WTC11 (cell line): ENCODE measurements around the gene PTBP2. TPM values are rescaled to one million over a fixed set of nuclear protein-coding genes. Genes with fewer than 3 reads are reported as not detected.

Experiments used
- ATAC-seq: fragments of 200-7000 bp; cut with Tn5 transposase; 2 replicates; pipeline ENCODE4 v1.10.0; 2021; ENCODE audit warnings: mild to moderate bottlenecking, moderate library complexity
- CTCF ChIA-PET: fragments of 300-600 bp; sonication (Branson Sonifier 250); formaldehyde crosslinking; loops from one replicate; lab custom pipeline; 2021; ENCODE audit warnings: antibody characterized with exemption; lab: Charles Lee
- POLR2A ChIA-PET: fragments of 350-600 bp; sonication (Branson Sonifier 250); formaldehyde crosslinking; loops from one replicate; lab custom pipeline; 2021; ENCODE audit warnings: antibody characterized with exemption; lab: Charles Lee
- DNase-seq: peaks from one replicate; pipeline ENCODE4 v3.0.0; 2021; ENCODE audit warnings: low spot score
- H3K27ac Mint-ChIP-seq: 2 replicates; pipeline ENCODE4 v1.8.0; 2021; ENCODE audit warnings: mixed read lengths
- H3K27me3 Mint-ChIP-seq: 2 replicates; pipeline ENCODE4 v1.8.0; 2021; ENCODE audit warnings: low read depth, mild to moderate bottlenecking, moderate library complexity, mixed read lengths
- H3K36me3 Mint-ChIP-seq: 2 replicates; pipeline ENCODE4 v1.8.0; 2021; ENCODE audit warnings: mixed read lengths
- H3K4me1 Mint-ChIP-seq: 2 replicates; pipeline ENCODE4 v1.8.0; 2022; ENCODE audit warnings: mixed read lengths
- H3K4me3 Mint-ChIP-seq: 2 replicates; pipeline ENCODE4 v1.8.0; 2021; ENCODE audit warnings: mild to moderate bottlenecking, moderate library complexity, mixed read lengths
- H3K9me3 Mint-ChIP-seq: 2 replicates; pipeline ENCODE4 v1.8.0; 2021; ENCODE audit warnings: mixed read lengths
- CREM ChIP-seq: sonication (generic); formaldehyde crosslinking; IDR thresholded peaks from 2 replicates; pipeline ENCODE4 v1.8.1; 2022; ENCODE audit warnings: mild to moderate bottlenecking, missing genetic modification reagents, moderate library complexity
- EMX1 ChIP-seq: fragments of 250-450 bp; sonication (Bioruptor Pico); IDR thresholded peaks from 2 replicates; pipeline ENCODE4 v1.8.0; 2021; ENCODE audit warnings: mild to moderate bottlenecking
- HMGA2 ChIP-seq: fragments of 250-450 bp; sonication (Bioruptor Pico); IDR thresholded peaks from 2 replicates; pipeline ENCODE4 v1.4.0; 2021; ENCODE audit warnings: mild to moderate bottlenecking, moderate library complexity
- MLX ChIP-seq: sonication (generic); formaldehyde crosslinking; IDR thresholded peaks from 2 replicates; pipeline ENCODE4 v1.8.1; 2023; ENCODE audit warnings: mild to moderate bottlenecking, missing genetic modification reagents, moderate library complexity
- OVOL2 ChIP-seq: fragments of 250-450 bp; sonication (Bioruptor Pico); IDR thresholded peaks from 2 replicates; pipeline ENCODE4 v1.9.0; 2021; ENCODE audit warnings: mild to moderate bottlenecking, borderline replicate concordance
- SMAD4 ChIP-seq: sonication (generic); formaldehyde crosslinking; IDR thresholded peaks from 2 replicates; pipeline ENCODE4 v1.8.0; 2022; ENCODE audit warnings: mild to moderate bottlenecking, missing genetic modification reagents
- TP53 ChIP-seq: sonication (generic); formaldehyde crosslinking; IDR thresholded peaks from 2 replicates; pipeline ENCODE4 v1.8.1; 2023; ENCODE audit warnings: mild to moderate bottlenecking, missing genetic modification reagents
- ZNF138 ChIP-seq: sonication (generic); formaldehyde crosslinking; conservative IDR thresholded peaks from 2 replicates; pipeline ENCODE4 v1.8.1; 2022; ENCODE audit warnings: mild to moderate bottlenecking, moderate library complexity, missing genetic modification reagents
- ZNF512 ChIP-seq: sonication (generic); formaldehyde crosslinking; IDR thresholded peaks from 2 replicates; pipeline ENCODE4 v1.8.1; 2022; ENCODE audit warnings: missing genetic modification reagents, borderline replicate concordance
- ZSCAN18 ChIP-seq: fragments of 250-450 bp; sonication (Bioruptor Pico); IDR thresholded peaks from 2 replicates; pipeline ENCODE4 v2.1.2; 2022; ENCODE audit warnings: mild to moderate bottlenecking, moderate library complexity
- total RNA-seq: library from RNA; stranded (reverse); gene quantifications from 3 replicates; pipeline ENCODE4 v1.2.3, GENCODE V29; 2021
- TF ChIP-seq, protein P1 (sequence below): fragments of 250-450 bp; sonication (Bioruptor Pico); conservative IDR thresholded peaks from 2 replicates; pipeline ENCODE4 v1.9.0; 2021; ENCODE audit warnings: mild to moderate bottlenecking
- TF ChIP-seq, protein P2 (sequence below): sonication (generic); formaldehyde crosslinking; IDR thresholded peaks from 2 replicates; pipeline ENCODE4 v1.8.0; 2022; ENCODE audit warnings: mild to moderate bottlenecking, missing genetic modification reagents
- TF ChIP-seq, protein P3 (sequence below): sonication (generic); formaldehyde crosslinking; IDR thresholded peaks from 2 replicates; pipeline ENCODE4 v1.8.0; 2022; ENCODE audit warnings: missing genetic modification reagents

PTBP2 gene
- total RNA-seq, 1 experiment from 2014 or later = 50.0 TPM

GRCh38 chr1:96840396-96840795 is 118.8 kb downstream of the PTBP2 start (continued):
- TF ChIP-seq, protein P1, sequence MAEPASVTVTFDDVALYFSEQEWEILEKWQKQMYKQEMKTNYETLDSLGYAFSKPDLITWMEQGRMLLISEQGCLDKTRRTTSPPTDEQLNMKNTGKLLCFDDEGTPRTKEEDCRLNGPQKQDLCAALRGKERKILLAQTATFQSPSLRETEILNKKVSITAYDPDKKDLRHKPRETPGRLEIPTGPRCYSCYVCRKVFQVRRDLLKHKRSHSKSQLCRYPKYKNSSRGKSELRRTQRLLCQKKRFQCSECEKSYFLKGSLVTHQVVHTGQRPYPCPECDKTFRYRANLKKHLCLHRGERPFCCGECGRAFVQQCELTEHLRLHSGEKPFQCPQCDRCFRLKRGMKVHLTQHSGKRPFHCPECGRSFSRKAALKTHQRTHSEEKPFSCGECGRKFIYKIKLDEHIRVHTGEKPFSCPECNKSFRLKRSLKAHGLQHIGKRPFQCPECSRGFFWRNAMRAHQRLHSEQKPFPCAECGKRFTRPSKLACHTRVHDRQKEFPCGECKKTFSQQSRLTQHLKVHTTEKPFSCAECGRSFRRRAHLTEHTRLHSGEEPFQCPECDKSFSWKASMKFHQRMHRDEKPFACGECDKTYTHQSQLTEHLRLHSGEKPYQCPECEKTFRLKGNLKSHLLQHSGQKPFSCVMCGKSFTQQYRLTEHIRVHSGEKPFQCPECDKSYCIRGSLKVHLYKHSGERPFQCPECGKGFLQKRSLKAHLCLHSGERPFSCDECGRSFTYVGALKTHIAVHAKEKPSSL (CRISPR knock-in tag) = no peak
- TF ChIP-seq, protein P2, sequence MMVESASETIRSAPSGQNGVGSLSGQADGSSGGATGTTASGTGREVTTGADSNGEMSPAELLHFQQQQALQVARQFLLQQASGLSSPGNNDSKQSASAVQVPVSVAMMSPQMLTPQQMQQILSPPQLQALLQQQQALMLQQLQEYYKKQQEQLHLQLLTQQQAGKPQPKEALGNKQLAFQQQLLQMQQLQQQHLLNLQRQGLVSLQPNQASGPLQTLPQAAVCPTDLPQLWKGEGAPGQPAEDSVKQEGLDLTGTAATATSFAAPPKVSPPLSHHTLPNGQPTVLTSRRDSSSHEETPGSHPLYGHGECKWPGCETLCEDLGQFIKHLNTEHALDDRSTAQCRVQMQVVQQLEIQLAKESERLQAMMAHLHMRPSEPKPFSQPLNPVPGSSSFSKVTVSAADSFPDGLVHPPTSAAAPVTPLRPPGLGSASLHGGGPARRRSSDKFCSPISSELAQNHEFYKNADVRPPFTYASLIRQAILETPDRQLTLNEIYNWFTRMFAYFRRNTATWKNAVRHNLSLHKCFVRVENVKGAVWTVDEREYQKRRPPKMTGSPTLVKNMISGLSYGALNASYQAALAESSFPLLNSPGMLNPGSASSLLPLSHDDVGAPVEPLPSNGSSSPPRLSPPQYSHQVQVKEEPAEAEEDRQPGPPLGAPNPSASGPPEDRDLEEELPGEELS (CRISPR knock-in tag) = no peak
- TF ChIP-seq ZNF138 (CRISPR knock-in tag) (no peak), ZSCAN18 (CRISPR knock-in tag) (no peak), TP53 (CRISPR knock-in tag) (no peak), SMAD4 (CRISPR knock-in tag) (no peak), CREM (CRISPR knock-in tag) (no peak), HMGA2 (CRISPR knock-in tag) (no peak)
- TF ChIP-seq, protein P3, sequence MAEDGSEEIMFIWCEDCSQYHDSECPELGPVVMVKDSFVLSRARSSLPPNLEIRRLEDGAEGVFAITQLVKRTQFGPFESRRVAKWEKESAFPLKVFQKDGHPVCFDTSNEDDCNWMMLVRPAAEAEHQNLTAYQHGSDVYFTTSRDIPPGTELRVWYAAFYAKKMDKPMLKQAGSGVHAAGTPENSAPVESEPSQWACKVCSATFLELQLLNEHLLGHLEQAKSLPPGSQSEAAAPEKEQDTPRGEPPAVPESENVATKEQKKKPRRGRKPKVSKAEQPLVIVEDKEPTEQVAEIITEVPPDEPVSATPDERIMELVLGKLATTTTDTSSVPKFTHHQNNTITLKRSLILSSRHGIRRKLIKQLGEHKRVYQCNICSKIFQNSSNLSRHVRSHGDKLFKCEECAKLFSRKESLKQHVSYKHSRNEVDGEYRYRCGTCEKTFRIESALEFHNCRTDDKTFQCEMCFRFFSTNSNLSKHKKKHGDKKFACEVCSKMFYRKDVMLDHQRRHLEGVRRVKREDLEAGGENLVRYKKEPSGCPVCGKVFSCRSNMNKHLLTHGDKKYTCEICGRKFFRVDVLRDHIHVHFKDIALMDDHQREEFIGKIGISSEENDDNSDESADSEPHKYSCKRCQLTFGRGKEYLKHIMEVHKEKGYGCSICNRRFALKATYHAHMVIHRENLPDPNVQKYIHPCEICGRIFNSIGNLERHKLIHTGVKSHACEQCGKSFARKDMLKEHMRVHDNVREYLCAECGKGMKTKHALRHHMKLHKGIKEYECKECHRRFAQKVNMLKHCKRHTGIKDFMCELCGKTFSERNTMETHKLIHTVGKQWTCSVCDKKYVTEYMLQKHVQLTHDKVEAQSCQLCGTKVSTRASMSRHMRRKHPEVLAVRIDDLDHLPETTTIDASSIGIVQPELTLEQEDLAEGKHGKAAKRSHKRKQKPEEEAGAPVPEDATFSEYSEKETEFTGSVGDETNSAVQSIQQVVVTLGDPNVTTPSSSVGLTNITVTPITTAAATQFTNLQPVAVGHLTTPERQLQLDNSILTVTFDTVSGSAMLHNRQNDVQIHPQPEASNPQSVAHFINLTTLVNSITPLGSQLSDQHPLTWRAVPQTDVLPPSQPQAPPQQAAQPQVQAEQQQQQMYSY = no peak
- TF ChIP-seq, all 79 proteins: peak for 0

GRCh38 chr1:96842215-96842614 is 120.6 kb downstream of the PTBP2 start:
- Mint-ChIP-seq H3K4me1 (peaks cover 15% of the 10 kb centered on the region), H3K4me3 (no peak overlapping the region), H3K9me3 (peaks cover 2% of the 10 kb centered on the region; the same call in 1 of the 2 replicates), H3K27ac (no peak overlapping the region), H3K27me3 (peaks cover 4% of the 10 kb centered on the region; the same call in 1 of the 2 replicates), H3K36me3 (no peaks in the 10 kb centered on the region)
- CTCF ChIA-PET = interaction anchor here (0.6 to 1.0 kb wide), 4 partner anchors 22 to 606 kb away, joined by 3 to 5 read pairs (median 4); no protein-coding TSS in a partner anchor
- TF ChIP-seq MLX (no peak), CREM (CRISPR knock-in tag) (no peak)
- POLR2A ChIA-PET = no interaction called here
- DNase-seq (no peak), ATAC-seq (no peak)

DNA sequence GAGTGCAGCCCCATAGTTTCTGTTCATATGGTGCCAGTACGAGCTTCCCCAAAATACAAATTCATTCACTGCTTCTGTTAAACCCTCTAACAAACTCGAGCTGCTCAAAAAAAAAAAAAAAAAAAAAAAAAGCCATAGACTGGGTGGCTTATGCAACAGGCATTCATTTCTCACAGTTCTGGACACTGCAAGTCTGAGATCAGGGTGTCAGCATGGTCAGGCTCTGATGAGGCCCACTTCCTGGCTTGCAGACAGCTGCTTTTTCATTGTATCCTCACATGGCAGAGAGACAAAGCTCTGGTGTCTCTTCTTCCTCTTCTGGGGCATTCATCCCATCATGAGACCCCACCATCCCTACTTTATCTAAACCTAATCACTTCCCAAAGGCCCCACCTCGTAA is 121.6 kb downstream of the PTBP2 start:
- ChIA-PET POLR2A (no interaction called here), CTCF (interaction anchor here (0.7 kb wide), 1 partner anchor 1235 kb away, joined by 5 read pairs; no protein-coding TSS in a partner anchor)
- Mint-ChIP-seq H3K27me3 (peaks cover 4% of the 10 kb centered on the region; the same call in 1 of the 2 replicates), H3K27ac (no peak overlapping the region), H3K9me3 (peaks cover 6% of the 10 kb centered on the region), H3K4me1 (peaks cover 6% of the 10 kb centered on the region), H3K36me3 (peaks cover 2% of the 10 kb centered on the region; the same call in 1 of the 2 replicates), H3K4me3 (no peak overlapping the region)
- TF ChIP-seq OVOL2 (CRISPR knock-in tag) (no peak), EMX1 (CRISPR knock-in tag) (no peak), ZNF512 (CRISPR knock-in tag) (no peak)
- TF ChIP-seq, protein P1 (CRISPR knock-in tag) = no peak
- TF ChIP-seq, protein P2 (CRISPR knock-in tag) = no peak
- no peak for ATAC-seq
- no peak for DNase-seq
